WTC11 (cell line): Measurements from ENCODE around the gene INTS2.
"Not testable (repeated sequence)": the region's sequence is repeated elsewhere in the genome, so short reads cannot be mapped to it uniquely, and the experiment has no call there.

Experiments used
- ATF1 ChIP-seq: sonication (generic); formaldehyde crosslinking; IDR thresholded peaks from 2 replicates; pipeline ENCODE4 v1.8.1; 2023; ENCODE audit warnings: mild to moderate bottlenecking, moderate library complexity, missing genetic modification reagents
- ATF3 ChIP-seq: sonication (generic); formaldehyde crosslinking; conservative IDR thresholded peaks from 2 replicates; pipeline ENCODE4 v1.8.1; 2022; ENCODE audit warnings: mild to moderate bottlenecking, missing genetic modification reagents
- CREB1 ChIP-seq: sonication (generic); formaldehyde crosslinking; IDR thresholded peaks from 2 replicates; pipeline ENCODE4 v1.8.0; 2023; ENCODE audit warnings: mild to moderate bottlenecking, missing genetic modification reagents
- CTCF ChIP-seq: fragments of 200-600 bp; IDR thresholded peaks from 2 replicates; pipeline ENCODE4 v1.8.0; 2022; ENCODE audit warnings: antibody characterized with exemption
- E2F1 ChIP-seq: sonication (generic); formaldehyde crosslinking; IDR thresholded peaks from 2 replicates; pipeline ENCODE4 v1.8.0; 2022; ENCODE audit warnings: mild to moderate bottlenecking, missing genetic modification reagents
- FOXK1 ChIP-seq: sonication (generic); formaldehyde crosslinking; IDR thresholded peaks from 2 replicates; pipeline ENCODE4 v1.8.0; 2022; ENCODE audit warnings: mild to moderate bottlenecking, moderate library complexity, missing genetic modification reagents
- GRHL2 ChIP-seq: fragments of 250-450 bp; sonication (Bioruptor Pico); IDR thresholded peaks from 2 replicates; pipeline ENCODE4 v1.8.0; 2022; ENCODE audit warnings: mild to moderate bottlenecking, moderate library complexity; ENCODE audit not compliant: insufficient replicate concordance, severe bottlenecking
- MAX ChIP-seq: sonication (generic); formaldehyde crosslinking; IDR thresholded peaks from 2 replicates; pipeline ENCODE4 v1.8.0; 2022; ENCODE audit warnings: mild to moderate bottlenecking, missing genetic modification reagents
- SMAD3 ChIP-seq: sonication (generic); formaldehyde crosslinking; IDR thresholded peaks from 2 replicates; pipeline ENCODE4 v1.8.0; 2022; ENCODE audit warnings: missing genetic modification reagents, mild to moderate bottlenecking, borderline replicate concordance
- TEAD4 ChIP-seq: sonication (generic); formaldehyde crosslinking; IDR thresholded peaks from 2 replicates; pipeline ENCODE4 v1.8.0; 2022; ENCODE audit warnings: mild to moderate bottlenecking, missing genetic modification reagents
- USF1 ChIP-seq: sonication (generic); formaldehyde crosslinking; IDR thresholded peaks from 2 replicates; pipeline ENCODE4 v1.8.0; 2022; ENCODE audit warnings: mild to moderate bottlenecking, missing genetic modification reagents
- ZNF317 ChIP-seq: sonication (generic); formaldehyde crosslinking; IDR thresholded peaks from 2 replicates; pipeline ENCODE4 v1.8.1; 2023; ENCODE audit warnings: low read depth, mild to moderate bottlenecking, moderate library complexity, missing genetic modification reagents, borderline replicate concordance

- not testable (repeated sequence) for TF ChIP-seq CTCF; E2F1 (CRISPR knock-in tag); ZNF317; ATF1; CREB1 (CRISPR knock-in tag); MAX (CRISPR knock-in tag); ATF3 (CRISPR knock-in tag); TEAD4 (CRISPR knock-in tag); SMAD3 (CRISPR knock-in tag); FOXK1; USF1 (CRISPR knock-in tag); GRHL2 (CRISPR knock-in tag)
Measured at GRCh38 chr17:61819265-61819664, 108.5 kb downstream of the INTS2 start.
